Measurements from ENCODE around the gene BICRA.
"Not testable (repeated sequence)": the region's sequence is repeated elsewhere in the genome, so short reads cannot be mapped to it uniquely, and the experiment has no call there.

The BICRA gene

GRCh38 chr19:47630594-47630993, 21.7 kb downstream of the BICRA start:
- 94 to 97% methylated on average over 6 of the region's 6 CpGs for WGBS, 2 experiments
- Histone ChIP-seq H3K4me3 (ENCODE audit: insufficient read depth, low read depth, low read length) (no peak overlapping the region), H3K27me3 (ENCODE audit: control insufficient read depth, insufficient read depth, low read length, poor library complexity, severe bottlenecking) (no peaks in the 10 kb centered on the region), H3K27ac (ENCODE audit: insufficient read depth, low read depth, low read length, poor library complexity, severe bottlenecking) (no peak overlapping the region), H3K36me3 (ENCODE audit: control insufficient read depth, insufficient read depth, low read length) (no peaks in the 10 kb centered on the region), H3K4me1 (ENCODE audit: control insufficient read depth, insufficient read depth, low read length) (no peaks in the 10 kb centered on the region), H3K9me3 (ENCODE audit: control insufficient read depth, low read length) (no peaks in the 10 kb centered on the region)

GRCh38 chr19:47631681-47632446, 22.9 kb downstream of the BICRA start:
- H3K4me3 ChIP-seq (ENCODE audit: insufficient read depth, low read depth, low read length): no peak overlapping the region
- 92 to 96% methylated on average over 18 of the region's 18 CpGs for WGBS, 2 experiments
- H3K27ac ChIP-seq (ENCODE audit: insufficient read depth, low read depth, low read length, poor library complexity, severe bottlenecking): no peak overlapping the region

GRCh38 chr19:47633517-47633916, 24.6 kb downstream of the BICRA start:
- no peak overlapping the region for H3K27ac ChIP-seq (ENCODE audit: insufficient read depth, low read depth, low read length, poor library complexity, severe bottlenecking)
- H3K4me1 ChIP-seq (ENCODE audit: control insufficient read depth, insufficient read depth, low read length): no peaks in the 10 kb centered on the region
- H3K36me3 ChIP-seq (ENCODE audit: control insufficient read depth, insufficient read depth, low read length): no peaks in the 10 kb centered on the region
- H3K9me3 ChIP-seq (ENCODE audit: control insufficient read depth, low read length): no peaks in the 10 kb centered on the region
- no peaks in the 10 kb centered on the region for H3K27me3 ChIP-seq (ENCODE audit: control insufficient read depth, insufficient read depth, low read length, poor library complexity, severe bottlenecking)
- WGBS, 2 experiments: 92 to 98% methylated on average over 4 of the region's 4 CpGs
- H3K4me3 ChIP-seq (ENCODE audit: insufficient read depth, low read depth, low read length): no peak overlapping the region

More at GRCh38 chr19:47631681-47632446, 22.9 kb downstream of the BICRA start:
- Histone ChIP-seq H3K36me3 (ENCODE audit: control insufficient read depth, insufficient read depth, low read length) (no peaks in the 10 kb centered on the region), H3K27me3 (ENCODE audit: control insufficient read depth, insufficient read depth, low read length, poor library complexity, severe bottlenecking) (no peaks in the 10 kb centered on the region), H3K4me1 (ENCODE audit: control insufficient read depth, insufficient read depth, low read length) (no peaks in the 10 kb centered on the region), H3K9me3 (ENCODE audit: control insufficient read depth, low read length) (no peaks in the 10 kb centered on the region)

GRCh38 chr19:47633996-47634395, 25.1 kb downstream of the BICRA start:
- Histone ChIP-seq H3K4me3 (ENCODE audit: insufficient read depth, low read depth, low read length) (no peak overlapping the region), H3K4me1 (ENCODE audit: control insufficient read depth, insufficient read depth, low read length) (no peaks in the 10 kb centered on the region), H3K36me3 (ENCODE audit: control insufficient read depth, insufficient read depth, low read length) (no peaks in the 10 kb centered on the region), H3K27me3 (ENCODE audit: control insufficient read depth, insufficient read depth, low read length, poor library complexity, severe bottlenecking) (no peaks in the 10 kb centered on the region), H3K9me3 (ENCODE audit: control insufficient read depth, low read length) (no peaks in the 10 kb centered on the region), H3K27ac (ENCODE audit: insufficient read depth, low read depth, low read length, poor library complexity, severe bottlenecking) (no peak overlapping the region)
- 87 to 88% methylated on average over 11 of the region's 11 CpGs for WGBS, 2 experiments

- WGBS, 2 experiments: 86 to 87% methylated on average over 6 of the region's 6 CpGs
- H3K36me3 ChIP-seq (ENCODE audit: control insufficient read depth, insufficient read depth, low read length); H3K9me3 ChIP-seq (ENCODE audit: control insufficient read depth, low read length); H3K27ac ChIP-seq (ENCODE audit: insufficient read depth, low read depth, low read length, poor library complexity, severe bottlenecking); H3K4me1 ChIP-seq (ENCODE audit: control insufficient read depth, insufficient read depth, low read length); H3K27me3 ChIP-seq (ENCODE audit: control insufficient read depth, insufficient read depth, low read length, poor library complexity, severe bottlenecking); H3K4me3 ChIP-seq (ENCODE audit: insufficient read depth, low read depth, low read length): not testable (repeated sequence)
These were observed 26.3 kb downstream of the BICRA start for GRCh38 chr19:47635152-47635754.

GRCh38 chr19:47637550-47637949, 28.6 kb downstream of the BICRA start:
- Histone ChIP-seq H3K9me3 (ENCODE audit: control insufficient read depth, low read length) (peaks cover 2% of the 10 kb centered on the region), H3K36me3 (ENCODE audit: control insufficient read depth, insufficient read depth, low read length) (no peaks in the 10 kb centered on the region), H3K27ac (ENCODE audit: insufficient read depth, low read depth, low read length, poor library complexity, severe bottlenecking) (no peak overlapping the region), H3K4me3 (ENCODE audit: insufficient read depth, low read depth, low read length) (no peak overlapping the region), H3K27me3 (ENCODE audit: control insufficient read depth, insufficient read depth, low read length, poor library complexity, severe bottlenecking) (no peaks in the 10 kb centered on the region), H3K4me1 (ENCODE audit: control insufficient read depth, insufficient read depth, low read length) (no peaks in the 10 kb centered on the region)
- WGBS, 2 experiments: 91 to 94% methylated on average over 11 of the region's 11 CpGs

- Histone ChIP-seq H3K4me1 (ENCODE audit: control insufficient read depth, insufficient read depth, low read length) (no peaks in the 10 kb centered on the region), H3K9me3 (ENCODE audit: control insufficient read depth, low read length) (peaks cover 2% of the 10 kb centered on the region), H3K27me3 (ENCODE audit: control insufficient read depth, insufficient read depth, low read length, poor library complexity, severe bottlenecking) (no peaks in the 10 kb centered on the region), H3K27ac (ENCODE audit: insufficient read depth, low read depth, low read length, poor library complexity, severe bottlenecking) (no peak overlapping the region), H3K4me3 (ENCODE audit: insufficient read depth, low read depth, low read length) (no peak overlapping the region), H3K36me3 (ENCODE audit: control insufficient read depth, insufficient read depth, low read length) (no peaks in the 10 kb centered on the region)
- WGBS, 2 experiments: 81 to 86% methylated on average over 5 of the region's 5 CpGs
These were observed 33.1 kb downstream of the BICRA start for GRCh38 chr19:47641891-47642485.

GRCh38 chr19:47643281-47643680, 34.3 kb downstream of the BICRA start:
- Histone ChIP-seq H3K27ac (ENCODE audit: insufficient read depth, low read depth, low read length, poor library complexity, severe bottlenecking) (no peak overlapping the region), H3K4me1 (ENCODE audit: control insufficient read depth, insufficient read depth, low read length) (no peaks in the 10 kb centered on the region), H3K27me3 (ENCODE audit: control insufficient read depth, insufficient read depth, low read length, poor library complexity, severe bottlenecking) (no peaks in the 10 kb centered on the region), H3K4me3 (ENCODE audit: insufficient read depth, low read depth, low read length) (no peak overlapping the region), H3K36me3 (ENCODE audit: control insufficient read depth, insufficient read depth, low read length) (no peaks in the 10 kb centered on the region), H3K9me3 (ENCODE audit: control insufficient read depth, low read length) (peaks cover 2% of the 10 kb centered on the region)
- 91 to 97% methylated on average over 5 of the region's 5 CpGs for WGBS, 2 experiments

GRCh38 chr19:47644199-47644598, 35.3 kb downstream of the BICRA start:
- Histone ChIP-seq H3K4me1 (ENCODE audit: control insufficient read depth, insufficient read depth, low read length) (no peaks in the 10 kb centered on the region), H3K36me3 (ENCODE audit: control insufficient read depth, insufficient read depth, low read length) (no peaks in the 10 kb centered on the region), H3K27me3 (ENCODE audit: control insufficient read depth, insufficient read depth, low read length, poor library complexity, severe bottlenecking) (no peaks in the 10 kb centered on the region), H3K27ac (ENCODE audit: insufficient read depth, low read depth, low read length, poor library complexity, severe bottlenecking) (no peak overlapping the region), H3K9me3 (ENCODE audit: control insufficient read depth, low read length) (peaks cover 2% of the 10 kb centered on the region), H3K4me3 (ENCODE audit: insufficient read depth, low read depth, low read length) (no peak overlapping the region)
- 88 to 94% methylated on average over 1 of the region's 1 CpG for WGBS, 2 experiments

GRCh38 chr19:47644743-47645482, 36.0 kb downstream of the BICRA start:
- Histone ChIP-seq H3K36me3 (ENCODE audit: control insufficient read depth, insufficient read depth, low read length) (no peaks in the 10 kb centered on the region), H3K4me3 (ENCODE audit: insufficient read depth, low read depth, low read length) (no peak overlapping the region), H3K27me3 (ENCODE audit: control insufficient read depth, insufficient read depth, low read length, poor library complexity, severe bottlenecking) (no peaks in the 10 kb centered on the region), H3K4me1 (ENCODE audit: control insufficient read depth, insufficient read depth, low read length) (no peaks in the 10 kb centered on the region), H3K27ac (ENCODE audit: insufficient read depth, low read depth, low read length, poor library complexity, severe bottlenecking) (no peak overlapping the region), H3K9me3 (ENCODE audit: control insufficient read depth, low read length) (peaks cover 2% of the 10 kb centered on the region)
- 89 to 91% methylated on average over 18 of the region's 18 CpGs for WGBS, 2 experiments
